ENCODE measurements around the gene ARHGAP15.

GRCh38 chr2:143083636-143084035, 45.6 kb upstream of the ARHGAP15 start:
- TF ChIP-seq POLR2A (IDR thresholded peaks at IDR 0.05; ENCODE audit: low read length) = no peak
- no peak for TF ChIP-seq GATA1 (IDR thresholded peaks at IDR 0.05; ENCODE audit: low read depth, low read length)

Data from erythroblast (primary cell).